LNCaP clone FGC (cell line): ENCODE data around the gene SYNC.

ENCODE experiments used
- DNase-seq: peaks from one replicate; pipeline ENCODE4 v3.0.0-alpha.2; 2011; ENCODE audit warnings: low read depth
- H3K4me3 ChIP-seq: 2 replicates; pipeline ENCODE4 v1.5.1; 2011; ENCODE audit warnings: mild to moderate bottlenecking, low read depth, low read length, control low read depth
- TF ChIP-seq, protein P1 (sequence below): IDR thresholded peaks from 2 replicates; pipeline ENCODE4 v1.5.1; 2012; ENCODE audit warnings: mild to moderate bottlenecking; ENCODE audit not compliant: control insufficient read depth, insufficient read depth; ENCODE audit errors: extremely low read depth

The SYNC gene

DNA sequence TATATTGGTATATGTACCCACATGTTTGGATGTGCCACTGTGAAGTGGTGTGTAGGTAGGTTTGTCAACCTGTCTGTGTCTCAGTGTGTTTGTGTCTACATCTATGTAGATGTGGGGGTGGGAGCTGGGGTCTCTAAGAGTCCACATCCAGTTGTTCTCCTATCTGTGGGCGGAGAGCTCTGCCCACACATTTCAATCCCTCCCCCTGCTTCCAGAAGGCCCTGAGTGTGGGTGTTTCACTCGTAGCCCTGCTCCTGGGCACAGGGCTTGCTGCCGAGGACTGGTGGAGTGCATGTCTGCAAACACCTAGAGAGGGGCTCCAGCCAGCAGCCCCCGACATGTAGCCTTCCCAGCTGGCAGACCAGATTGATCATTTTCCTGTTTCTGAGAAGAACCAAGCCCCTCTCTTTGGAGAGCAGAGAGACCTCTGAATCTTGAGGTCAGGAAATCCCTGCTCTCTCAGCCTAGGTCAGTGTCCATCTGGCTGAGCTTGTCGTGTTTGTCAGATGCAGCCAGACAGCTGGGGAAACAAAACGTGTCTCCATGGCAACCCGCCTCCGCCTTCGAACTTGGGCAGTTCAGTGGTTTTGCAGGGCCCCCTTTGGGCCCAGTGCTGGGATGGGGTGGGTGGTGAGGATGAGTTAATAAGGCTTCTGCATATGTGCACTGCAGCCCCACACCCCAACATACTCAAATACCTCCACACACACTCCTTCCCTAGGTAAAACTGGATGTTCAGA, 31.2 kb upstream of the SYNC start:
- no peak for DNase-seq
- no peak overlapping the region for H3K4me3 ChIP-seq

DNA sequence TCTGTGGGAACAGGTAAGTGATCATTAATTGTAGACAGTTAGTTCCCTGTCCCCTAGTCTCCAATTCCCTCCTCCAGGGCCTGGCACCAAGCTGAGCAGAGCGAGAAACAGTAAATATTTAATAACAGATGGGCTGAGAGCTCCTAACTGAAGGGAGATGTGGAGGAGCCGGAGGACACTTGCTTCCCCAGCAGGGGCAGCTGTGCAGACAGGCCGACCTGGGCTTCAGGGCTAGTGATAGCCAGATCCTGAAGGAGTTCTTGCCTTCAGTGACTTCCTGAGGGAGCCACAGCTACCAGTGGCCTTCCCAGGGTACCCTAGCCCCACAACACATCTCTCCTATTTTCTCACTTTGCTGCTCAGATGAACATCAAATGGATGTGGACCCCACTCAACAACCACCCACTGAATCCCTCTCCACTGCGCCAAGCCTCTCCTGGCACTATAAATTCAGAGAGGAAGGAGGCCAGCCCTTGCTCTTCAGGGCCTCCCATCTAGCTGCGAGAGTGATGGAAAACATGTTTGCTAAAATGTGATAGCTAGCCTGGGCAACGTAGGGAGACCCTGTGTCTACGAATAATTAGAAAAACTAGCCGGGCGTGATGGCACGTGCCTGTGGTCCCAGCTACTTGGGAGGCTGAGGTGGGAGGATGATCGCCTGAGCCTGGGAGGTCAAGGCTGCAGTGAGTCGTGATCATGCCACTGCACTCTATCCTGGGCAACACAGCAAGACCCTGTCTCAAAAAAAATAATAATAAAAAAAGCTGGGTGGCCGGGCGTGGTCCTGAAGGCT, 26.9 kb upstream of the SYNC start:
- DNase-seq, result no peak
- TF ChIP-seq, protein P1, sequence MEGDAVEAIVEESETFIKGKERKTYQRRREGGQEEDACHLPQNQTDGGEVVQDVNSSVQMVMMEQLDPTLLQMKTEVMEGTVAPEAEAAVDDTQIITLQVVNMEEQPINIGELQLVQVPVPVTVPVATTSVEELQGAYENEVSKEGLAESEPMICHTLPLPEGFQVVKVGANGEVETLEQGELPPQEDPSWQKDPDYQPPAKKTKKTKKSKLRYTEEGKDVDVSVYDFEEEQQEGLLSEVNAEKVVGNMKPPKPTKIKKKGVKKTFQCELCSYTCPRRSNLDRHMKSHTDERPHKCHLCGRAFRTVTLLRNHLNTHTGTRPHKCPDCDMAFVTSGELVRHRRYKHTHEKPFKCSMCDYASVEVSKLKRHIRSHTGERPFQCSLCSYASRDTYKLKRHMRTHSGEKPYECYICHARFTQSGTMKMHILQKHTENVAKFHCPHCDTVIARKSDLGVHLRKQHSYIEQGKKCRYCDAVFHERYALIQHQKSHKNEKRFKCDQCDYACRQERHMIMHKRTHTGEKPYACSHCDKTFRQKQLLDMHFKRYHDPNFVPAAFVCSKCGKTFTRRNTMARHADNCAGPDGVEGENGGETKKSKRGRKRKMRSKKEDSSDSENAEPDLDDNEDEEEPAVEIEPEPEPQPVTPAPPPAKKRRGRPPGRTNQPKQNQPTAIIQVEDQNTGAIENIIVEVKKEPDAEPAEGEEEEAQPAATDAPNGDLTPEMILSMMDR, result no peak
- H3K4me3 ChIP-seq, result no peak overlapping the region

More for the DNA sequence above, 31.2 kb upstream of the SYNC start:
- TF ChIP-seq, protein P1, result no peak

DNA sequence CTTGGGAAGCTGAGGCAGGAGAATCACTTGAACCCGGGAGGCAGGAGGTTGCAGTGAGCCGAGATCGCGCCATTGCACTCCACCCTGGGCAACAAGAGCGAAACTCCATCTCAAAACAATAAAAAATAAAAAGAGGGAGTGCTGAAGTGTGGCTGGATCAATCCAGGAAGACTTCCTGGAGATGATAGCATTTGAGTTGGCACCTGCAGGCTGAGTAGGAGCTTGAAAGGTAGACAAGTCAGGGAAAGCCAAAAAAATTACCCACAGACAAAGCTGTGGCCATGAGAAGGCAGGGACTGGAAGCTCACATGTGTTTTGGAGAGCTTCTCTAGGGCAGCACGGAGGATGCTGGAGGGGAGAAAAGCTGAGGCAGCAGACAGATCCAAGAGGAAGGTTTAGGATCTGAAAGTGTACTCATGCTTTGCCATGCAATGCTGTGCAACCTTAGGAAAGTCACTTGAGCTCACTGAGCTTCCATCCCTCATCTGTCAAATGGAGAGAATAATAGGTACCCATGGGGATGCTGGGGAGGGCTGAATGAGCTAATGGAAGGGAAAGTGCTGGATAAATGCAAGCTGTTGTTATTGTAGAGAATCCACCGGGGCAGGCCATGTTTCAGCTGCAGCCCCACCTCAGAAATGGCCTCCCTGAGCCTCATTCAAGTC, 26.0 kb upstream of the SYNC start:
- DNase-seq, result no peak
- no peak overlapping the region for H3K4me3 ChIP-seq
- TF ChIP-seq, protein P1, result no peak

DNA sequence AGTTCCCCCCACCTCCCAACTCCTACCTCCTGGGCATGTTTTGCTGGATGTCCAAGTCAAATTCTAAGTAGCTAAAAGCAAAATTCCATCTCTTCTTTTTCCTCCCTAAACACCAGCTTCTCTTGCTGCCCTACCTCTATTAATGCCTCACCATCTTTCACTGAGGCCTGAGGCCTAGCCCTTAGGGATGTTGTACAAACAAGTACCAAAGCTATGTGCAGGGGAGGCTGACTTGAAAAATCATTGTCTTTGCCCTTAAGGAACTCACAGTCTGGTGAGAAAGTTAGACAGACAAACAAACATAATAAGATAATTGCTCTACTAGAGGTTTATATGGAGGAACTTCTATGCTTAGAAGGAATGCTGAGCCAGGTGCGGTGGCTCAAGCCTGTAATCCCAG, 25.3 kb upstream of the SYNC start:
- no peak for DNase-seq
- TF ChIP-seq, protein P1, result no peak
- H3K4me3 ChIP-seq, result no peak overlapping the region

DNA sequence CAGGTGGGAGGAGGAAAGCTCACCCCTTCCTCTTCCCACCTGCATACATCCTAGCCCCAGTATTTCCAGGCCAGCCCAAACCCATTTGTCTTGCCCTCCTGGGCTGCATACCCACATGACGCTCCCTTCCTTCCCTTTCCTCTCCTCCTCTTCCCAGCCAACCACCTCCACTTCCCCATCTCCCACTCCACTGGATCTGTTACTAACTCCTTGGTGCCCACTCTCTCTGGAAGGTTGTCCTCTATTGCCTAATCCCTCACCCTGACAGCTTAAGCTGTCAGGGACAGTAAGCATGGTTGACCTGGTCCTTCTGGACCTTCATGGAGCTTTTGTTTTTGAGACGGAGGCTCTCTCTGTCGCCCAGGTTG, 23.0 kb upstream of the SYNC start:
- no peak overlapping the region for H3K4me3 ChIP-seq
- DNase-seq, result no peak
- TF ChIP-seq, protein P1, result no peak

DNA sequence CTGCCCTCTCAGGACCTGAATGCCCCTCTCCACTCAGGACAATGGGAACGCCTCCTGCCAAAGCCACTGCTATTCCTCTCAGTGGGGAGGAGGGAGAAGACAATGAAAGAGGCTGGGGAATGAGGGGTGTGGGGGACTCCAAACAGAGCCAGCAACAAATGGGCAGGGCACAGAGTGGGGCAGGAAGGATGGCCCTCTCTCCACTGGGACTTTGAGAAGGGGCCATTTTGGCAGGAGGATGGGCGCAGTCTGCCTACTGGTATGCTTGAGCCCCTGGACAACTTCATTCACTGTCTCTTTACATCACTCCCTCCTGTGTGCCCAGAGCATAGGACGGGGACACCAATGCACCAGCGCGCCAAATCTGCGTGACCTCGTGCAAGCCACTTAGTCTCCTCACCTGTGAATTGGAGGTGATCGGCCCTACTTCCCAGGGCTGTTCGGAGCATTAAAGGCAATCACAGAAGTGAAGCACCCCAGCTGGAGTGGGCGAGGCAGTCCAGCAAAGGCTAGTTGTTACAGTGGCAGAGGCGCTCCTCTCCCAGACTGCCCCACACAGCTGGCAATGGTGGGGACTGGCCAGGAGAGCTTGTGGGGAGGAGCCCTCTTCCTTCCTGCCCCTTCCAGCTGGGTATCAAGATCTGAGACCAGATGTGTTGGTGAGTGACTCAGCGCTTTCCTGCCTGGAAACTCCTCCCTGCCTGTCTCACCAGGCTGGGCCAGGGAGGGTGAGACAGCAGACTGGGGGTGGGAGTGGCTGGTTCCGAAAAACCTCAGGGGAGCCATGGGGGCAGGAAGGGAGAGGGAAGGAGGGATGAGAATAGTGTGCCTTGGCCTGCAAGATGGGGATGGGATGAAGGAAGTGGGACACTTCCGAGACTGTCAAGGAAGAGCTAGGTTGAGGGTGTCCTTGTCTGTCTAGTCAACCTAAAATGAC, 22.4 kb upstream of the SYNC start:
- no peak overlapping the region for H3K4me3 ChIP-seq
- TF ChIP-seq, protein P1, result no peak
- no peak for DNase-seq
